ENCODE data around the gene RNF220.

DNA sequence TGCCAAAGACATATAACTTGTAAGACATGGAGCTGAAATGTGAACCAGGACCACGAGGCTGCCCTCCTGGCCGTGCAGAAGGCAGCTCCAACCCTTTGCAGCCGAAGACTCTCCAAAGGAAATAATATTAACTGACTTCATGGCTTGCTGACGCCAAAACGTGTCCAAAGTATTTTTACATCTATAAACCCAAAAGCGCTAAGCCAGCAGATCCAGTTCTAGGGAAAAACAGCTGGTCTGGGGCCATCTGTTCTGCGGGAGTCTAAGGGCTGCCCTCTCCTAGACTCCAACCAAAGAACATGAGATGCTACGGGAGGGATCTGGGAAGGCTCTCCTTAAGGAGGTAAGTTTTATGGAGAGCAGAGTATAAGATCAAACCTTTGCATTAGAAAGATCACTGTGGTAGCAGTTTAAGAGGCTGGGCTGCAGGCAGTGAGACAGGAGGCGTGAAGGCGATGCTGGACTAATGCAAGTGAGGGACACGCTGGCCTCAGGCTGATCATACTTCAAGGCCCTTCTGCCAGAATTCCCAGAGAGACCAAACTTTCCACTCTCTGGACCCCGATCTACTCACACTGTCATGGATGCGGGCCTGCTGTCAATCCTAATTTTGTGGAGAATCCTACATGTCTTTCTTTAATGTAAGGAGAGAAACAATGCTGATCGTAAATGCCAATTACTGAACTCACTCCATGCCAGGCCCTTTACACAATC, 268.1 kb downstream of the RNF220 start:
- TF ChIP-seq, protein P1, sequence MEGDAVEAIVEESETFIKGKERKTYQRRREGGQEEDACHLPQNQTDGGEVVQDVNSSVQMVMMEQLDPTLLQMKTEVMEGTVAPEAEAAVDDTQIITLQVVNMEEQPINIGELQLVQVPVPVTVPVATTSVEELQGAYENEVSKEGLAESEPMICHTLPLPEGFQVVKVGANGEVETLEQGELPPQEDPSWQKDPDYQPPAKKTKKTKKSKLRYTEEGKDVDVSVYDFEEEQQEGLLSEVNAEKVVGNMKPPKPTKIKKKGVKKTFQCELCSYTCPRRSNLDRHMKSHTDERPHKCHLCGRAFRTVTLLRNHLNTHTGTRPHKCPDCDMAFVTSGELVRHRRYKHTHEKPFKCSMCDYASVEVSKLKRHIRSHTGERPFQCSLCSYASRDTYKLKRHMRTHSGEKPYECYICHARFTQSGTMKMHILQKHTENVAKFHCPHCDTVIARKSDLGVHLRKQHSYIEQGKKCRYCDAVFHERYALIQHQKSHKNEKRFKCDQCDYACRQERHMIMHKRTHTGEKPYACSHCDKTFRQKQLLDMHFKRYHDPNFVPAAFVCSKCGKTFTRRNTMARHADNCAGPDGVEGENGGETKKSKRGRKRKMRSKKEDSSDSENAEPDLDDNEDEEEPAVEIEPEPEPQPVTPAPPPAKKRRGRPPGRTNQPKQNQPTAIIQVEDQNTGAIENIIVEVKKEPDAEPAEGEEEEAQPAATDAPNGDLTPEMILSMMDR (optimal IDR thresholded peaks at IDR 0.05 in 1 of 3, IDR thresholded peaks at IDR 0.05 in 1 of 3, conservative IDR thresholded peaks at IDR 0.05 in 1 of 3; ENCODE audit: extremely low read depth in 1 of 3, insufficient read depth in 2 of 3, low read length in 3 of 3), result no peak
- no peak for TF ChIP-seq EZH2 (IDR thresholded peaks at IDR 0.05; ENCODE audit: low read length)
